ENCODE data around the gene RPH3AL.

DNA sequence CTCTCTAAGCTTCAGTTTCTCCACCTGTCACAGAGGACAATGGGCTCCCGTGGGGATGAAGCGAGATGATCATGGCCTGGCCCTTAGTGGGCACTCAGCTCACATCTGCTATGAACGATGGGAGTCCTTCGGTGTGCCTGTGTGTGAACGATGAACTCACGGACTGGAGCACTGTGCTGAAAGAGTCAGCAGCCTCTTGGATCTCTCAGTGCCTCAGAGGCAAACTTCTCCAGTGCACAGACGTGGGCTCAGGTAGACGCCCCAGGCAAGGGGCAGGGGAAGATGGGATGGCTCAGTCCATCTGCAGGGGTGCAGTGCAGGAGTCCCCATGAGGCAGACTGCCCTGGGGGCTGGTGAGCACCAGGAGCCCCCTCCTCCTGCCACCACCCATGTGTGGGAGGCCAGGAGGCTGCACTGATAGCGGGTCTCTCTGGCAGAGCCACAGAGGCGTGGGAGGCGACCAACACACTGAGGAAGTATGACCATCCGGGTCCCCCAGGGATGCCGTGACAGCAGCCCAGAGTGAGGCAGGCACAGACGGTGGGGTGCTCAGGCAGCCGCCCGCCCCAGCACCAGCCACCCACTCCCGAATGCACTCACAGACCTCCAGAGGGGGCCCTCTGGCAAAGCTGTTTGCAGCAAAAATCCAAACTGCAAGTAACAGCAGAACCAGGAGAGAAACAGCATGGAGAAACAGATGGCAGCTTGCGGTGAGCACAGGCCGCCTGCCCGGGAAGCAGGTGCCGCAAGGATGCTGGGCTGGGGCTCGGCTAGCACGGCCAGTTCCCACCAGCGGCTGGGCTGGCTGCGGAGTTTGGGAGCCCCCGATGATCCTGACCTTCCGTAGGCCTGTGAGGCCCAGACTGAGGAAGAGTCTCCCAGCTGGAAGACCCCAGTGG lies 82.7 kb downstream of the RPH3AL start:
- no peak for TF ChIP-seq POLR2A (IDR thresholded peaks at IDR 0.05)
- TF ChIP-seq, protein P1, sequence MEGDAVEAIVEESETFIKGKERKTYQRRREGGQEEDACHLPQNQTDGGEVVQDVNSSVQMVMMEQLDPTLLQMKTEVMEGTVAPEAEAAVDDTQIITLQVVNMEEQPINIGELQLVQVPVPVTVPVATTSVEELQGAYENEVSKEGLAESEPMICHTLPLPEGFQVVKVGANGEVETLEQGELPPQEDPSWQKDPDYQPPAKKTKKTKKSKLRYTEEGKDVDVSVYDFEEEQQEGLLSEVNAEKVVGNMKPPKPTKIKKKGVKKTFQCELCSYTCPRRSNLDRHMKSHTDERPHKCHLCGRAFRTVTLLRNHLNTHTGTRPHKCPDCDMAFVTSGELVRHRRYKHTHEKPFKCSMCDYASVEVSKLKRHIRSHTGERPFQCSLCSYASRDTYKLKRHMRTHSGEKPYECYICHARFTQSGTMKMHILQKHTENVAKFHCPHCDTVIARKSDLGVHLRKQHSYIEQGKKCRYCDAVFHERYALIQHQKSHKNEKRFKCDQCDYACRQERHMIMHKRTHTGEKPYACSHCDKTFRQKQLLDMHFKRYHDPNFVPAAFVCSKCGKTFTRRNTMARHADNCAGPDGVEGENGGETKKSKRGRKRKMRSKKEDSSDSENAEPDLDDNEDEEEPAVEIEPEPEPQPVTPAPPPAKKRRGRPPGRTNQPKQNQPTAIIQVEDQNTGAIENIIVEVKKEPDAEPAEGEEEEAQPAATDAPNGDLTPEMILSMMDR (IDR thresholded peaks at IDR 0.05): no peak
- TF ChIP-seq EP300 (IDR thresholded peaks at IDR 0.05): no peak

Measured in ovary (tissue), 3 donors.